AG09319 (cell line): ENCODE results near the gene AGTRAP.

Experiments used
- DNase-seq: peaks from one replicate; pipeline ENCODE4 v3.0.0-alpha.2; 2010; ENCODE audit warnings: low read depth; ENCODE audit errors: extremely low read depth
- CTCF ChIP-seq: IDR thresholded peaks from 2 replicates; pipeline ENCODE4 v1.5.1; 2011; ENCODE audit warnings: low read depth, mild to moderate bottlenecking, inconsistent platforms, low read length, moderate library complexity

AGTRAP gene

DNA sequence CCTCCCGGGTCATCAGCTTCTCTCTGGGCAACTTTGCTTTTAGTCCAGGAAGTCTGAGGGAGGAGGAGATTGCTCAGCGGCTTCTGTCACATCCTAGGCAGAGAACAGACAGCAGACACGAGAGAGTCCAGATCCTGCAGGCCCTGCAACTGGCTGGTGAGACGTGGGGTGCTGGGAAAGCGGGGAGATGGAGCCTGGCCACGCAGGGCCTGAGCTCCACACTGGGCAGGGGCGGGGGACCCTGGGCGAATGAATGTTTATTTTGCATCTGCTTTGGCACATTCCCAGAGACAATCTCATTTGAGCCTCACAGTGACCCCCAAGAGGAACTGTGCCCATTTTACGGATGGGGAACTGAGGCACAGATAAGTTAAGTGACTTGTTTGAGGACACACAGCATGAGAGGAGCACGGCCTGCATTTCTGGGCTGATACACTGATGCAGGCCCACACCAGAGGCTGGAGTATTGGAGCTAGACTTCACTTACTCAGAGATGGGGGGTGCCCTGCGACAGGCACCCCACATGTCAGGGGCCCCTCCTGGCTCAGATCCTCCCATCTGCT is 35.6 kb downstream of the AGTRAP start:
- DNase-seq: no peak
- TF ChIP-seq CTCF: no peak

DNA sequence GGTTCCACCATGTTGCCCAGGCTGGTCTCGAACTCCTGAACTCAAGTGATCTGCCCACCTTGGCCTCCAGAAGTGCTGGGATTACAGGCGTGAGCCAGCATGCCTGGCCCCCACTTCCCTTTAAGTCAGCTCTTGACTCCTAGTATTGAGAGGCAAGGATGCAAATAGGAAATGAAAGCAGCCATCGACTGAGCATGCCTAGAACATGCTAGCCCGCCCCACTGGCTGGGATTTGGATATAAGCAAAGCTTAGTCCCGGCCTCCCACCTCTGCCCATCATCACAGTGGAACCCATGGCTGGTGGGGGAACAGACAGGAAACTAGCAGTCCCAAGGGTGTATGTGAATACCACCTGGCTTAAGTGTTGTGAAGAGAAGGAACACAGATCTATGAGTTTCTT is 36.5 kb downstream of the AGTRAP start:
- no peak for DNase-seq
- no peak for TF ChIP-seq CTCF

- no peak for DNase-seq
- no peak for TF ChIP-seq CTCF
Measured at GRCh38 chr1:11774753-11775152, 38.8 kb downstream of the AGTRAP start.

- no peak for TF ChIP-seq CTCF
- DNase-seq: no peak
Measured at GRCh38 chr1:11777658-11778322, 41.9 kb downstream of the AGTRAP start.

- DNase-seq: no peak
- TF ChIP-seq CTCF: no peak
Measured at GRCh38 chr1:11778336-11778735, 42.4 kb downstream of the AGTRAP start.

DNA sequence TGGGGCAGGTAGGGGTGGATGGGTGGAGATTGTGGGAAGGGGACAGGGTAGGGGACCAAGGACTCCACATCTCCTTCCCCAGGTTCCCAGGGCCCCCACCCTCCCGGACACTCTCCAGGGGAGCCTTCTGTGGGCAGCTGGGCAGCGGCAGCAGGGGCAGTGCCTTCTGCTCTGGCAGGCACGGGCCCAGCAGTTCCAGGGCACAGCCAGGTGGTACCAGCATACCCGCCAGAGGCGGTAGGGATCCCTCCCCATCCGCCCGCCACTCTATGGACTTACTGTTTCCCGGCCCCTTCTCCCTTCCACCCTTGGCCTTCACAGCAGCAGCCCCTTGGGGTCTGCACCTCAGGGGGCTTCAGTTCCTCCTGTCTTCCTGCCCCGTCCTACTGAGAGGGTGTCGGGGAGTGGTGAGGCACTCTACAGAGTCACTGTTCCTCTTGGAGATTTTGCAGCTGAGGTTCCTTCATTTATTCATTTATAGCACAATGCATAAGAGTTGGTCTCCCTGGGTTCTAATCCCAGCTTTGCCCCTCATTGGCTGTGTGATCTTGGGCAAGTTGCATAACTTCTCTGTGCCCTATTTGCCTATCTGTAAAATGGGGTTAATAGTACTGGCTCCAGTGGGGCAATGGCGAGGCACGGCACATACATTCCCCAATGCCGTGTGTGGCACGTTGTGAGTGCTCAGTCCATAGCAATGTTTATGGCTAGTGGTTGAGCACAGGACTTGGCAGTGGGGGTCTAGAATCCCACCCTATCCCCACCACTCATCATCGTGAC is 43.1 kb downstream of the AGTRAP start:
- no peak for DNase-seq
- TF ChIP-seq CTCF: no peak
